SK-MEL-5 (cell line): Measurements from ENCODE around the gene CLDN34. TPM values are rescaled to one million over a fixed set of nuclear protein-coding genes. Genes with fewer than 3 reads are reported as not detected.

Experiments
- DNase-seq: peaks from one replicate; pipeline ENCODE4 v3.0.0-alpha.2; 2016; ENCODE audit warnings: low read depth, low spot score
- in situ Hi-C: cut with HindIII; loops from 2 replicates; pipeline ENCODE4 v1.10.0; 2016; ENCODE audit warnings: low sequenced_read_pairs, high pct_unique_total_duplicates, low pct_unique_long_range_greater_than_20kb
- total RNA-seq: library from RNA; depleted of rRNA; stranded (reverse); fragments of >200 nt; shearing (Covaris generic); gene quantifications from 2 replicates; pipeline ENCODE4 v1.2.3, GENCODE V29; 2014

CLDN34 gene
- total RNA-seq, 1 experiment from 2014 or later: not detected

- DNase-seq: no peak
- in situ Hi-C loops: no loop called here
These were observed 9.4 kb upstream of the CLDN34 start for GRCh38 chrX:9957743-9958142.

- DNase-seq: no peak
- in situ Hi-C loops: no loop called here
These were observed 9.0 kb upstream of the CLDN34 start for GRCh38 chrX:9958183-9958582.

- in situ Hi-C loops: no loop called here
- DNase-seq: no peak
These were observed 5.4 kb upstream of the CLDN34 start for GRCh38 chrX:9961750-9962149.

GRCh38 chrX:9977635-9978034 is 10.5 kb downstream of the CLDN34 start:
- in situ Hi-C loops: no loop called here

GRCh38 chrX:9980401-9980800 is 13.2 kb downstream of the CLDN34 start:
- no peak for DNase-seq
- in situ Hi-C loops: no loop called here

More at GRCh38 chrX:9977635-9978034, 10.5 kb downstream of the CLDN34 start:
- no peak for DNase-seq

- in situ Hi-C loops: no loop called here
These were observed 13.8 kb downstream of the CLDN34 start for GRCh38 chrX:9980927-9981326.

GRCh38 chrX:9983441-9983840 is 16.3 kb downstream of the CLDN34 start:
- no peak for DNase-seq
- in situ Hi-C loops: no loop called here

More at GRCh38 chrX:9980927-9981326, 13.8 kb downstream of the CLDN34 start:
- DNase-seq: no peak

GRCh38 chrX:9983846-9984245 is 16.7 kb downstream of the CLDN34 start:
- in situ Hi-C loops: no loop called here

GRCh38 chrX:9988762-9989161 is 21.6 kb downstream of the CLDN34 start:
- DNase-seq: peak; percentile 29
- in situ Hi-C loops: no loop called here

More at GRCh38 chrX:9983846-9984245, 16.7 kb downstream of the CLDN34 start:
- no peak for DNase-seq

GRCh38 chrX:9992061-9992460 is 24.9 kb downstream of the CLDN34 start:
- in situ Hi-C loops: no loop called here
- DNase-seq: no peak

- DNase-seq: no peak
- in situ Hi-C loops: no loop called here
These were observed 25.6 kb downstream of the CLDN34 start for GRCh38 chrX:9992724-9993123.

- DNase-seq: peak; percentile 73
These were observed 28.7 kb downstream of the CLDN34 start for GRCh38 chrX:9995855-9996339.

GRCh38 chrX:9997041-9997440 is 29.9 kb downstream of the CLDN34 start:
- no peak for DNase-seq
- in situ Hi-C loops: no loop called here

More at GRCh38 chrX:9995855-9996339, 28.7 kb downstream of the CLDN34 start:
- in situ Hi-C loops: no loop called here

GRCh38 chrX:9997524-9997923 is 30.4 kb downstream of the CLDN34 start:
- in situ Hi-C loops: no loop called here
- no peak for DNase-seq

GRCh38 chrX:10001496-10001895 is 34.3 kb downstream of the CLDN34 start:
- in situ Hi-C loops: no loop called here

GRCh38 chrX:10004832-10005475 is 37.8 kb downstream of the CLDN34 start:
- no peak for DNase-seq
- in situ Hi-C loops: no loop called here

More at GRCh38 chrX:10001496-10001895, 34.3 kb downstream of the CLDN34 start:
- no peak for DNase-seq

- in situ Hi-C loops: no loop called here
- DNase-seq: no peak
These were observed 38.9 kb downstream of the CLDN34 start for GRCh38 chrX:10006086-10006485.

GRCh38 chrX:10006770-10007169 is 39.6 kb downstream of the CLDN34 start:
- in situ Hi-C loops: no loop called here
- DNase-seq: no peak

- in situ Hi-C loops: no loop called here
- DNase-seq: no peak
These were observed 40.5 kb downstream of the CLDN34 start for GRCh38 chrX:10007621-10008020.
